Hippocampal formation (tissue), 2 donors: ENCODE measurements around the gene MAGEA8.
"Not testable (repeated sequence)": the region's sequence is repeated elsewhere in the genome, so short reads cannot be mapped to it uniquely, and the experiment has no call there.

Source experiments
- DNase-seq, 2 donors: peaks; one replicate each; lab custom pipeline; 2025; lab: John Stamatoyannopoulos, UW

Gene MAGEA8

DNA sequence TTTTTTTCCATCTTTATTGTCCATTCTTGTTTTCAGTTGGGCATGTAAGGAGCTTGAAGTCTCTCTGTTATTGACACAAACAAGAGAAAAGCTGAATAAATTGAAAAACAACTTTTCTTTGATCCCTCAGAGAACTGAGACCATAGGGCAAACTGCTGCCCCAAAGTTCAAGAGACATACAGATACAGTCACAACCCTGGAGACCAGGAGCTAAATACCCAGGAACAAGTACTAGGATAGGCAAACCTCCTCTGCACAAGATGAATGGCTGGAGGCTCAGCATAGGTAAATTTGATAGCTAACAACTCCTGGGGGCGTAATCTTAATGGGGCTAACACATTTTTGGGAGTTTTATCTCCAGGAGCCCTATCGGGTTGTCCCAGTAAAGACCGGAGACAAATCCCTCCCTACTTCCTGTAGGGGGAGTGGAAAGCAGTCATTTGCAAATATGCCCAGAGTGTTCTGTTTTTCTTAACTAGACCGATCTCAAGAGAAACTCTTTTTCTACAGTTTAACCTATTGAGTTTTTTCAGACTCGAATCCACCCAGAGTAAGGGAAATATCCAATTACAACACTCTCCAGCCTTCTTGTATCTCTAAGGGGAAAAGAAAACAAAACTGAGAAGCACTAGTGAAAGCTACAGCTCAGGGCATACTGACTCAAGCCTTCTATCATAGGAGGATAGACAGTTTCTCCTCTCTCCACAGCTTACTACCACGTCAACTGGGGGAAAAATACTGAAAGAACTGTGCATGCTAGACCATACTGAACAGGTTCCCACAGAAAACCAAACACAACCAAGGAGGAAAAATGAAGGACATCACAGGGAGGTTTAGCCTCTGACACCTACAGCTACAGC is 23.1 kb downstream of the MAGEA8 start:
- DNase-seq, result no peak

DNA sequence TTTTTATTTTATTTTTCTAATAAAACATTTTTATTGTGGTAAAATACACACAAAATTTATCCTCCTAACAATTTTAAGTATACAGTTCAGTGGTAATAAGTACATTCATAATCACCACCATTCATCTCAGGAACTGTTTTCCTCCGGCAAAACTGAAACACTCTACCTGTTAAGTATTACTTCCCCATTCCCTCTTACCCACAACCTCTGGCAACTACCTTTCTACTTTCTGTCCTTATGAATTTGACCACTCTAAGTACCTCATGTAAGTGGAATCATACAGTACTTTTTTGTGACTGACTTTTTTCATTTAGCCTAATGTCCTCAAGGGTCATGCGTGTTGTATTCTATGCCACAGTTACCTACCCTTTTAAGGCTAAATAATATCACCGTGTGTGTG is 27.3 kb downstream of the MAGEA8 start:
- no peak for DNase-seq

DNA sequence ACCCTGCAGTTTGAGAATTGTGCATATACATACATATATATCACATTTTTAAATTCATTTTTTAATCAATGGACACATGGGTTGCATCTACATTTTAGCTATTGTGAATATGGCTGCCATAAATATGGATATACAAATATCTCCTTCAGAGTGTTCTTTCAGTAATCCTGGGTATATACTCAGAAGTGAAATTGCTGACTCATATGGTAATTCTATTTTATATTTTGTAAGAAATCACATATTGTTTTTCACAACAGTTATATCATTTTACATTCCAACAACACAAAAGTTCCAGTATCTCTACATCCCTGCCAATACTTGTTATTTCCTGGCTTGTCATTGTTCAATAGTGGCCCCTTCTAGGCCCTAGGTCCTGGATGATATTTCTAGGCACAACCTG is 27.7 kb downstream of the MAGEA8 start:
- no peak for DNase-seq

GRCh38 chrX:149909324-149910177 is 28.6 kb downstream of the MAGEA8 start:
- no peak for DNase-seq

GRCh38 chrX:149910178-149910695 is 29.3 kb downstream of the MAGEA8 start:
- DNase-seq, result no peak

DNA sequence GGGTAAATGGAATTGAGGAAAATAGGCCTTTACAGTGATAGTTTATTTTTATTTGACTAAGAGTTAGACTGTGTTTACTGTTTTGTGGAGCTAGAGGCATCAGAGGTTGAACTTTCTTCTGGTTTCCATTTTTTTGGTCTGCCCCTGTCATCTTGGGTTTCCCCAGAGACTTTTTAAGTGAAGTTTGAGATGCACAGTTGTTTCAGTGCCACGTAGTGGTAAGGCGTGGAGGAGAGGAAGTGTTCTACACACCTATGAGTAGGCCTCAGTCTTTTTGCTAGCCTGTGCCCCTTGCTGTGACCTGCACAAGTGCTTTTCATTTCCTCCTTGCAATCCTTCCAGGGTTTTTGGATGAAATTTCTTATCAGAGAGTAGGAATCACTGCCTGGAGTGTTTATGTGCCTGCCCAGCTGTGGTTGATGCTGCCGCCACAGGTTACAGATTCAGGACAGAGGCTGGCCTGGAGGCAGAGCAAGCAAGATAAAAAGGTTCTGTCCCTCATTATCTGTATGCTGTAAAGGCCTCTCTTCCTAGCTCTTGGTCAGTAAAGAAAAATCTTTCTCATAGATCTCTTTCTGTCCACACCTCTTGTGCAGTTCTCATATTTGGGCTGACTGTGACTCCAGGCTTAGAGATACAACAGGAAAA is 35.9 kb downstream of the MAGEA8 start:
- DNase-seq, result no peak

DNA sequence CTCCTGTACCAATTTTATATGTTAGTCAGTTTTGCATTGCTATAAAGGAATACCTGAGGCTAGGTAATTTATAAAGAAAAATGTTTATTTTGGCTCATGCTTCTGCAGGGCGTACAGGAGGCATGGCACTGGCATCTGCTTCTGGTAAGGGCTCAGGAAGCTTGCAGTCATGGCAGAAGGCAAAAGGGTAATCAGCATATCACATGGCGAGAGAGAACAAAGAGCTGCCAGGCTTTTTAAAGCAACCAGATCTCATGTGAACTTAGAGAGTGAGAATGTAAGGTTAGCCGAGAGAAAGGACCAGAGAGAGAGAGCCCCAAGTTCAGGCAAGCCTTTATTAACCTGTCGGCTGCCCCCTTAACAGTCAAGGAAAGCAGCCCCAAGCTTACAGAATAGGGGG is 42.9 kb downstream of the MAGEA8 start:
- DNase-seq, result not testable (repeated sequence)

- not testable (repeated sequence) for DNase-seq
Observed at GRCh38 chrX:149924434-149924833, 43.5 kb downstream of the MAGEA8 start.

DNA sequence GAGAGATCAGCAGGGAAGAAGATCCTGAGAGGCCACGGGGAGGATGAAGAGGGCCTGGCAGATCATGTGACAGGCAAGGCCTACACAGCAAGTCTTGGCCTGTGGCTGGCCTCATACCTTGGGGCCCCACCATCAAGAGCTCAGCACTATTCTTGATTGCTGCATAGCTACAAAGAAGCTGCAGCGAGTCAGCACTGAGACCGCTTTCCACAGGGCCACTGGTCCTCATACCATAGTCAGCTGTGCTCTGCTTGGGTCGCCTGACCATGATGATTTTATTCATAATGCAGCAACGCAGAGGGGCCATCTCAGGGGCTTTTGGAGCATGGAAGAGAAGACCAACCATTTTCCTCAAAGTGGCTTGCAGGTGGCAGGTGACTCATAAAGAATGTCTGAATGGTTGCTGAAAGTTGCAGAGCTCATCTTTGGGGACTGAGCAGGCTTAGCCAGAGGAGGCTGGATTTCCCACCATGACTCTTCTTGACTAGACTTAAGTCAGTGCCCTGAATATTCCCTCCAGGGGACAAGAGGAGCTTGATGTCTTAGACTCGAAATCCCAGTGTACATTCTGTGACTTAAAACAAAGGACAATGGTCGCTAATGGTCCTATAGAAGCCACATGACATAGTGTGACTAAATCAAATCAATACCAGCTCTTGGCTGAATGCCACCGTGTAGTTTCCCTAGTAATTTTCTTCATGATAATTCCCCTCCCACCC is 46.4 kb downstream of the MAGEA8 start:
- DNase-seq, result not testable (repeated sequence)

DNA sequence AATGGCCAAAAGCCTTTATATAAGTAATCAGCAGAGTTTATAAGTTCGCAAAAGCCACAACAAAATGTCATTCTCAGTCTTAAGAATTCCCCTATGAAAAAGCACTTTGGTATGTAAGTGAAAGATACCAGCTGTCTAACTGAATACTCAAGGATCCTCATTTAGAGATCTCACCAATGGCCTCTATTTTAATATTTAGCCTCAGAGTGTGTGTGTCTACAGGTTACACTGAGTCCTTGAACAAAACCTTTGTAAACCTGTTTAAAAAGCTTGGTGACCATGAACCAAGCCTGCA is 46.9 kb downstream of the MAGEA8 start:
- not testable (repeated sequence) for DNase-seq

DNA sequence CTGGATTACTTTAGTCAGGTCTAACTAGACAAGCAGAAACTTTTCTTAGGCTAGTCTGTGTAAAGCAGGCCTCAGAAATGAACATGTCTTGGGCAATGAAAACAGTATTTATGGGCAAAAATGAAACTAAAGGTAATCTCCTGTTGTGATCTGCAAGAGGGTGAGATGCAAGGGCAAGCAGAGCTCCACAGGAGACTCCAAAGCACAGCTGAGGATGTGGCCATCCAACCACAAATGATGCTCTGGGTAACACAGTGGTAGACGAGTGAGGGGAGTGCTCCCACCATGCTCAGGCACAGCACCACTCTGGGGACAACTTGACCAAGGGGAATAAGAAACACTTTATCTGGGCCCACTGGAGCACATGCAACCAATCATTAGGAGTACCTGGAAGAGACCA is 47.7 kb downstream of the MAGEA8 start:
- DNase-seq, result not testable (repeated sequence)

DNA sequence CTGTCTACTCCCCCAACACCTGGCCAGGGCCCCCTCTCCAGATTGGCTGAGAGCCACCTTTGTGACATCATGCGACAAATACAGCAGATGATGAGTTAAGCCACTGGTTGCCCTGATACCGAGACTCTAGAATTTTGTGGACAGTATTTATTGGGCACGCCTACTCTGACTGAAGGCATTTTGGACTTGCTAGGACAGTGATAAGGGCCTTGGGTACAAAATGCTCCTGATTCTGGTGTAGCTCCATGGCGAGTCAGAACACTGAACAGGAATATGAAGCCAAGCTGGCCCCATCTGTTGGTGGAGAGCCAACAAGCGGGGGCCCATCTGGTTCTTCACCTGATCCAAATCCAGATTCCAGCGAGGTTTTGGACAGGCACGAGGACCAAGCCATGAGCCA is 48.4 kb downstream of the MAGEA8 start, which contains the start of gene HSFX4:
HSFX4 (plus strand) TSS at position 174 of the 400 bp plus-strand sequence; CDS start at position 246, 72 bp downstream.
- not testable (repeated sequence) for DNase-seq

GRCh38 chrX:149931355-149931754 is 50.4 kb downstream of the MAGEA8 start:
- DNase-seq, result not testable (repeated sequence)

GRCh38 chrX:149932150-149932549 is 51.2 kb downstream of the MAGEA8 start:
- DNase-seq, result not testable (repeated sequence)

DNA sequence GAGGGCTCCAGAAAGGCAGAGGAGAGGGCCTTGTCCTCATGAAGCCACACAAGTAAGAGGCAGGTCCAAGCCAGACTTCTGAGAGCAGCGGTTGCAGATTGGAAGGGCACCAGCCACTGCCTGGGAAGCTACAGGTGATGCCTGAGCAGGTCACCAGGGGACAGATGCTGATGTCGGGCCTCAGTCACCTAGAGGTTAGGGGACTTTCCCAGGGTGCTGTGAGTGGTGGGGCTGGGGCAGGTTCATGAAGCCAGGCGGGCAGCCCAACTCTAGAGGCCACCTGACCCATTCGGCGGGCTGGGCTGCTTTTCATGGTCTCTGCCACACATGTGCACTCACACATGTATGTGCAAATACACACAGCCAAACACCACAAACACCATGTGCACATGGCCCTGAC is 52.0 kb downstream of the MAGEA8 start:
- DNase-seq, result not testable (repeated sequence)

- DNase-seq, result not testable (repeated sequence)
Observed at GRCh38 chrX:149933547-149933946, 52.6 kb downstream of the MAGEA8 start.
